DMS53 treated with DMSO at 0.1 percent for 48 hours (cell line): ENCODE measurements around the gene CNTNAP2.

Experiments used
- DNase-seq: peaks from one replicate; lab custom pipeline; 2025; ENCODE audit not compliant: unreplicated experiment; lab: John Stamatoyannopoulos, UW

The CNTNAP2 gene

DNA sequence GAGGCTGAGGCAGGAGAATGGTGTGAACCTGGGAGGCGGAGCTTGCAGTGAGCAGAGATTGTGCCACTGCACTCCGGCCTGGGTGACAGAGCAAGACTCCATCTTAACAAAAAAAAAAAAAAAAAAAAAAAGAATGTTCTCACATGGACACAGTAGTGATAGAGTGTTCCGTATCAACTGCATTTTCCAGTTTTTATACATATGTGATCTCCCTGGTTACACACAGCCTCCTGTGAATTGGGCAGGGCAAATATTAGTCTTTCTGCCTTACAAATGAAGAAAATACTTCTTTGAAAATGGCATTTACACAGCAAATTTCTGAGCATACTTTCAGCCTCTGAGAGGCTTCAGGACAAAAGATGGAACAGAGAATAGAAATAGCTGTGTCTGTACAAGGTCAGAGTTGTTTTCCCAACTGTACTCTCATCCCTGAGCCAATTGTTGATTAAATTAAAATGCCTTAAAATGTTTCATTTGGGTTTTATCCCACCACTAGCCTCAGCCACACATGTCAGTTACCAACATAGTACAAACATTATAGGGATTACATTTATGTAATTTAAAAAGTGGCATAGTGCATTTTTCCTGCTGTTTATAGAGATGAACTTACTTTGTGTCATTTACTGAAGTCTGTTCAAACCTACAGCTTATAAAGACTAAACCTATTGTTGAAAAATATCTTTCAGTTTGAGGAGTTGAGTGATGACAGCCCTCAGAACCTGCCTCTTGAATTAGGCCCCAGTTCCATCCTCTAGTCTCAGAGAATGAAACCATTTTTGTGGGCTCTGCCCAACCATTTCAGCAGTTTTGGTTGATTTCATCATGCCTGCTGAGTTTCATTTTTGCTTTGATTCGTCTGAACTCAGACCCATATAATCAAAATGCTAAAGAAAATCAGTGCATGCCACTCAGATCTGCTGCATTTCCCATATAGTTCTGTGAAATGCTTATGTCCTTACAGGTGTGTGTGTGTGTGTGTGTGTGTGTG is 1864.5 kb downstream of the CNTNAP2 start:
- DNase-seq: no peak

DNA sequence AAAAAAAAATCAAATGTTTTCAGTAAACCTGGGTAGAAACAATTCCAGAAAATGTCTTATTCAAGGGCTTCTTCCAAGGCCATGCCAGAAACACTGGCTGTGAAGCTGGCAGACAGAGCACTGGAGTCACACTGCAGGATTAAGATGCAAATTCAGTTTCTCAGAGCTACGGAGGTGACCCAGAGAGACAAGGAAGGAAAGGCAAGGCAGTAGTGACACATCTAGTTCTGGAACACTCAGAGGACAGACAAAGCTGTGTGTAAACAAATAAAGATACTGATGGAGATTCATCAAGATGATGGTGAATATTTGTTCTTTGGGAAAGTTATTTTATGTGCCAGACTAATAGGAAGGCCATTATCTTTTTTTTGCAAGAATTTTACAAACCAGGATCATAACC is 1865.7 kb downstream of the CNTNAP2 start:
- DNase-seq: no peak

DNA sequence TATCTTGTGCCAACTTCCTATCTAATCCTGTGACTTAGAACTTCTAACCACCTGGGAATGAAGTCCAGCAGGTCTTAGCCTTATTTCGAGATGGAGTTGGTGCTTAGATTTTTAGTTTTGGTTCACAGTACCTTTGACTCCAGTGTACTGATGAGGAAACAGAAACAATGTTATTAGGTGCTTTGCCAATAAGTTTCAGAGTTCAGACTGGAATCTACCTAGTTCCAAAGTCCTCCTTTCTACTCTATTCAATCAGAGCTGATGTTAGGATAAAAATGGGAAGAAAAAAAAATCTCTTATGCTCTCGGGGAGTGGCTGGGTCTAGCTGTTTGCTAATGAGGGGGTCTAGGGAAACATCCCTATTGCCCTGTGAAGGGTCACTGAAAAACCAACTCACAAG is 1867.7 kb downstream of the CNTNAP2 start:
- no peak for DNase-seq

DNA sequence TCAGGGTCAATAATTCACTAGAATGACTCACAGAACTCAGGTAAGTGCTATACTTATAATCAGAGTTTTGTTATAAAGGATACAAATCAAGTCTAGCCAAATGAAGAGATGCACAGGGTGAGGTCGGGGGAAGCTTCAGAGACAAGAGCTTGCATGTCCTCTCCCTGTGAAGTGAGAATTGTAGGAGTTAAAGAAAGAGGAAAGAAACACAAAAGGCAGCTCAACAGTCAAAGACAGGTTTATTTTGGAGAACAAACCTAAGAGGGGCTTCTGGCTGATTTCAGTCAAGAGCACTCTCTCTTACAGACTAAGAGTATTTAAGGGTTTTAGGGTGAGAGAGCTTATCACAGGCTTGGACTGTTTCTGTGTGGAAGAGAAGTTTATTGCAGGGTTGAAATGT is 1873.5 kb downstream of the CNTNAP2 start:
- DNase-seq: no peak

DNA sequence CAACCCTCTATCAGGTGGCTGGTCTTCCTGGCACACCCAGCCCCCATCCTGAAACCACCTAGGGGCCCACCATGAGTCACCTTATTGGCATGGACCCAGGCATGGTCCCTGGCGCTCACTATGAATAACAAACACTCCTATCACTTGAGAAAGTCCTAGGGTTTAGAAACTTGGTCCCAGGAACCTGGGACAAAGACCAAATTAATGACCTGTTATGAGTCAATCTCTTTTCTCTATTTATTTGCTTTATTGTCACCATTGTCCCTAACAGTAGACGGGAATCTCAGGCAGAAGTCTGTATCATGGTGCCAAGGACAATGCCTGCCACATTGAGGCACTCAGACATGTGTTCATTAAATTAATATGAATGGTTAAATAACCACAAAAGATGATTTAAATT is 1874.3 kb downstream of the CNTNAP2 start:
- no peak for DNase-seq

DNA sequence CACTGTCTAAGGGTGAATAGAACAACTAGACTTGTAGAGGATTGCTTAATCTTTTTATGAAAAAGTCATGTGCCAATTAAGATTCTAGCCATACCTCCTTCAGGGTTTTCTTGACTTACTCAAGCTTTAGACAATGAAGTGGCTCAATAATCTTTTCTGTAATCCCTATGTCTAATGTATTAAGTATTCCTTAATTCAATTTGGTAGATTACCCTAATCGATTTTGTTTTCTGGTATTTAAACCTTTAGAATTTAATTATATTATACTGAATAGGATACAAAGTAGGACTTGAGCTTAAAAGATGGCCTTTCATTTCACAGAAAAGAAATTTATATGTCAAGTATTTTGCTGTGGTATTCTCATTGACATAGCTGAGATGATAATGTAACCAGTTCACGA is 1876.1 kb downstream of the CNTNAP2 start:
- no peak for DNase-seq

DNA sequence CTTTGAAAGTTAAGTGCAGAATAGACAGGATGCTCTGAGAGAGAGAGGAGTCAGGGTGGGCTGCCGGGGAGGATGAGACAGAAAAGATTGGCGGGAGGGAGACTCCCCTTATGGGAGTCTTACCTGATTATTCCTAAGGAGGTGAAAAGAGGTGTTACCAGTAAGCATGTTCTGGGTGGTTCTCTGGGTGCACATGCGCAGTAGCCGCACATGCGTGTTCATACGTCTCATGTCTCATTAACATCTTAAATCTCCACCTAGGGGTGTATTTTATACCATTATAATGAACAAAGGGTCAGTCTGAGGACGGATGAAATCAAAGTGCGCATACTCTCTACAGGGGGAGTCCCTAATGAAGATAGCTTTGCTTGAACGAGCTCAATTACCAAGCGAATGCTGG is 1881.0 kb downstream of the CNTNAP2 start:
- no peak for DNase-seq

DNA sequence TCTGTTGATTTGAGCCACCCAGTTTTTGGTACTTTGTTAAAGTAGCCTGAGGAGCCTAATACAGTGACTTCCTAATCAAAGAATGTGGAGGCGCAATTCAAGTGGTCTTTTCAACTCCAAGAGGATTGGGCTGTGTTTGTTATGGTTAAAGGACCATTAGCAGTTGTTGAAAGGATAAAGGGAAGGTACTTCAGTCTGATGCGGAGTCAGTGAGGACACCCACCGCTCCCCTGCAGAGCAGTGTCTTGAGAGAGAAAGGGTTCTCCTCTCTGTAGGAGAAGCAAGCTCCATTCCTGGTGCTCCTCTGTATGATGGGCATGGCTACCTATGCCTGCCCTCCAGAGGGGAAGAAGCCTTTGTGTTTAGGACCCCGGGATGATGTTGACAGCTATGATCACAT is 1883.4 kb downstream of the CNTNAP2 start:
- DNase-seq: no peak

DNA sequence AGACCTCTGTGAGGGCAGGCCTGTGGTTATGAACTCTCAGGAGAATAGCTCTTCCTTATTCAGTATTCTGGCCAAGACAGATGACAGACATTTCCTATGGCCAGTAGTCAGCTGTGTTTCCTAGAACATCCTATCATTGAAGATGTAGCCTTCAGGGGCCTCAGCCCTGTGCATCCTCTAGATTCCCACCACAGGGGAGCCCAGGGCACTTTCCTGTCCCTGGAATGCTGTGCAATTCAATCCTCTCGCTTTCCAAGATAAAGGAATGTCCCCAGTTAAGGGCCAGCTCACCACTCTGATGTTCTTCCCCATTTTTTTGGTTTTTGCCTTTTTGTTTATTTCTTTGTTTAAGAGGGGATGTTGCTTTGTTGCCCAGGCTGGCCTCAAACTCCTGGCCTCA is 1895.2 kb downstream of the CNTNAP2 start:
- DNase-seq: no peak

DNA sequence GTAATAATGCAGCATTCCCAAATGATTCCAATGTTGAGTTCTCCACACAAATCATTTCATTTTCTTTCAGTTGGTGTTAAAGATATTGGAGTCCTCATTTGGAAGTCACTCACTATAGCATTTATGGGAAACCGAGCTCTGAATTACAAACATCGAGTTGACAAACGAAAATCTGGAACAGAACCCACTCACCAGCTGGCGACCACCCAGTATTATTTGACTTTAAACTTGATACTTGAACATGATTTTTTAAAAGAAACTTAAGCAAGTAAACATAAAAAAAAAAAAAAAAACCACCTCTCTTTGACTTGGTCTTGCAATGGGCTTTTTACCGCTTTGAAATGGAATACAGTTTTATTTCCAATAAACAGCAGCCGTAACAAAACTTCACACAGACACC is 1897.4 kb downstream of the CNTNAP2 start:
- no peak for DNase-seq

DNA sequence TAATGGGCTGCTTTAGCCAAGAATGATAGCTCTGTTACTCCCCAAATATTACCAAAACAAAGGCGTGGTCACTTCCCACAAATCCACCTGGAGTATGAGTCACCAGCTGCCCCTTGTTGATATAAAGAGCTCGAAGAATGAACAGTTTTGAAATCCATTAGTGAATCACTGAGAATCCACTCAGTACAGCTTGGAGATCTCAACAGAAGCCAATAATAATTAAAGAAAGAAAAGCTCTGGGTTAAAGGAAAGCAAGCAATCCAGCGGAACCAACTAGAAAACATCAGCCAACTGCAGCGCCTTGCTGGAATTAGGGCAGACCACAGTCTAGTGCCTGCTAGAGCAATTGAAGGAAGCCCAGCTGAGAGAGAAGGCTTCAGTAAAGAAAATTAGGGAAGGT is 1897.9 kb downstream of the CNTNAP2 start:
- DNase-seq: no peak

DNA sequence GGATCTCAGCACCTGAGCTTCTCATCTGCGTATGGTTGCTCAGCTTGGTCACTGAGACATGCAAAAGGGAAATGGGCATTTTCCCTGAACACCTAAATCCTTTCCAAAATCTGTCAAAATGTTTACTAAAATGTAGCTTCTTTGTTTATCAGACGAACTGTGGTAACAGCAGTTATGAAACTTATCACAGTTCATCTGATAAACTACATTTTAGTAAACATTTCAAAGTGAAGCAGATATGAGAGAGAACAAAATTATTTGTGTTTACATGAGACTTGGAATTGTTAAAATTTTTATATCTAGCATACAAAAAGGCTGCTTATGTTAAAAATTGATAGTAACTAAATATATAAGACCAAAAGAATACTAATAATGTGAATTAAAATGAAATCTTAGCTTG is 1900.5 kb downstream of the CNTNAP2 start:
- no peak for DNase-seq

DNA sequence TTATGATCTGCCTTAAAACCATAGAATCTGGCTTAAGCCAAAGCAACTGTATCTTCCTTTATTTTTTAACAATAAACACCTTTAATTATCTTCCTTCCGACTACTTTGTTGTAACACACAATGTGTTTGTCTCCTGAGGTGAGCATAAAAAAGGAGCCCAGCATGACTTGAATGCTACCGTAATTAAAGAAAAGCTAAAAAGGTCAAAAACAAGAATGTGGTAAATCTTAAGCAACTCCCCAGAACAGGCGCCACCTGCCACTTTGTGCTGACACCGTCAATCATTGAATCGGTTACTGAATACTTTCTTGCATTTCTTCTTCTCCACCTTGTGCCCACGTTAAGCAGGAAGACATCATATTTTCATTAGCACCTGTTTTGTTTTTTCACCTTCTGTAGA is 1904.1 kb downstream of the CNTNAP2 start:
- no peak for DNase-seq

DNA sequence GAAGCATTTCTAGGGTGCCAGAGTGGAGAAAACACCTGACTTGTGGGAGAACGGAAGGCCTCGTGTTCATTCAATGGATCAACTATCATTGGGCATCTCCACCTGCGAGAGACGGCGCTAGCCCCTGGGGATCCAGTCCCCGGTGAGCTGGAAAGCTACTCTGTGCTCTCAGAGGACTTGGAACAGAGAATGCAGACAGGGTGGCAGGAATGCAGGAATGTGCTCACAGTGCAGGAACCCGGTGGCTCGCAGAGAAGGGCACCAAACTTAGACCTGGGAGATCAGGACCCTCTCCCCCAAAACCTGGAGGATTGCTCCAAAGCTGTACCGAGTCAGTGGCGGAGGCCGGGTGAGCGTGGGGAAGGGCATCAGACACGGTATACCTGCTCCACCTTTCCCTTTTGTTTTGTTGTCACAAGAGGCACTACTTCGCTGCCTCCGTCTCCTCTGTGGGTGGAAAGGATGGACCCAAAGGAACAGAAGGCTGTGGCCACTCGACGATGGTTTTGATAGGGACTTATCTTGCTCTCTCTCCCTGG is 1905.0 kb downstream of the CNTNAP2 start:
- no peak for DNase-seq

DNA sequence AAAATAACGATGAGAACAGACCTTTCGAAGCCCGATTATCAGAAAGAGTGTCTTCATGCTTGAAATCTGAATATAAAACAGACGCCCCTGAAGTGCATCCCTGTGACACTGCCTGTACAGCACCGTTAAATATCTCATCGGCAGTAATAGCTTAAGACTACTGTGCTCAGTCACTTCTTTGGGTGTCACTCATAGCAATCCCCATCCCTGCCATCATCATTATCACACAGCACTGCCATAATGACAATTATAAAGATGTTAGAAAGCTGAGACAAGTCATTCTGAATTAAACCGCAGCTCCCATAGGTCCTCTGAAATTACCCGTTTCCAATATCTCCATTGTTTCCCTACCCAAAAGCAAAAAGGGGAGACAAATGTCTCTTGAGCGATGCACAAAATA is 1906.2 kb downstream of the CNTNAP2 start:
- DNase-seq: no peak

DNA sequence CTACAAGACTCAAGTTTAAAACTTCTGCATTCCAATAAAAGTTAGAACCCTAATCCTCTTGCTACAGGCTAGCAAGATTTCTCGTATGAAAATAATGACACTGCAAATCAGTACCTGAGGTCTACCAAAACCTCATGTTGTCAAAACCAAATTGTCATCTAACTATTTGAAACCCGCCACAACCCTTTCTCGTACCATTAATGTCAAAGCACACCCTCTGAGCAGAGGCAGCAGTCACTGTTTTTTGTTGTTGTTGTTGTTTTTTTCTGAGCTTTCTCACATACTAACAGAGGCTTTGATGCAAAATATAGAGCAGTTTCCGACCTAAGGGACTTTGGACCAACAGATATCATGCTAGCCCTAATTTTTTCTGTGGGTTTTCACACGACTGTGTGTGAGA is 1910.1 kb downstream of the CNTNAP2 start:
- no peak for DNase-seq

DNA sequence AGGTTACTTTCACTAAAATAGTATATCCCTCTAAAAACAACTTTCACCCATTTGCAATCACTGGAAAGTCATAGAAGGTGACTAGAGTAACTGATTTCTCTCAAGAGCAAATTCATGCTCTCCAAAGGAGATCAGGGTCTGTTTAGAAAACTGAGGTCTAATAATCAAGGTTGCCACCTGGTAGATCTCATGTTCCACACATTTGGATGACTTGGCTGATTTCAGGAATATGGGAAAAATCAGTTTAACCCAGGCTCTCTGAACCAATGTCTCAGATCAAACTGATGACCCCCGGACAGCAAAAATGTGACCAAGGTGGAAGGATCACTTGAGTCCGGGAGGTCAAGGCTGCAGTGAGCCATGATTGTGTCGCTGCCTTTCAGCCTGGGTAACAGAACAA is 1911.6 kb downstream of the CNTNAP2 start:
- DNase-seq: no peak

DNA sequence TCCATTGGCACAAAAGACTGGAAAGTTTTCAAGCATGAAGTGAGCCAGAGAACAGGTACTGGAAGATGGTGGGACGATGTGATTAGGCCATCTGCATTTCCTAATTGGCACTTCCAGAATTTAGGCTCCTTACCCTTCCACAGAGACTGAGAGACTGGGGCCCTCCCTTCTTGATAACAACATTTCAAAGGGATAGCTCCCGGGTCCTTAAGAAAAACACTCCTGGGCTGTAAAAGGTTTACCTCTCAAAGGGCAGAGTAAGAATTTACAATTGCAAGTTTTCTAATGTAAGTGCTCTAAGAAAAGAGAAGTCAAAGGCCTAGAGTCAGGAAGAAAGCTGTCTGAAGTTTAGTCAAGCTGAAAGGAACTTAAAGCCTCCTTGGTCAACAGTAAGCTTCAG is 1914.4 kb downstream of the CNTNAP2 start:
- no peak for DNase-seq

DNA sequence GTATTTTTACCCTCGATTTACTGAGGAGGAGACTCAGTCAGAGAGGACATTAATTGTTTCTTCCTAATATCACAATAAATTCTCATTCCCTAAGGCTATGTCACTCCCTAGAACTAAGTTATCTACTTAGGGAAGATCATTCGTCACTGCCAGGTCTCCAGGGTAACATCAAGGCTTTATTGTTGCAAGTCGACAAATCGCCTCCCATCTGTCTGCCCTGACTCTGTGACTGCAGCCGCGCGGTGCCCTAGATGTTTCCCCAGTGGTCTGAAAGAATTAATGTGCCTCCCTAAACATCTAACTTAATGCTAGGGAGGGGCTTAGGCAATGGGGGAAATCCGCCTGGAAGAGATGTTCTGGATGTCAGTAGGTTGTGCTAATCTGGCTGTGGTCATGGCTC is 1915.2 kb downstream of the CNTNAP2 start:
- DNase-seq: no peak

DNA sequence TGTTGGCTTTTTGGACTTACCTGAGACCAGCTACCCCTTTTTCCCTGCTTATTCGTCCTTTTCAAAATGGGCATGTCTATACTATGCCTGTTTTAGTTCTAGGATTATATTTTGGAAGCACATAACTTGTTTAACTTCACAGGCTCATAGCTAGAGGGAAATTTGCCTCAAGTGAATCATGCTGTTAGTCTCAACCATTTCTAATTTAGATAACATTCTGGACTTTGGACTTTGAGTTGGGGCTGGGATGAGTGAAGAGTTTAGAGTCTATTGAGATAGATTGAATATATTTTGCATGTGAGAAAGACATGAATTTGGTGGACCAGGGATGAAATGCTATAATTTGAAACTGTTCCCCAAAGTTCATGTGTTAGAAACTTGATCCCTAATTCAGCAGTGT is 1919.3 kb downstream of the CNTNAP2 start:
- no peak for DNase-seq

DNA sequence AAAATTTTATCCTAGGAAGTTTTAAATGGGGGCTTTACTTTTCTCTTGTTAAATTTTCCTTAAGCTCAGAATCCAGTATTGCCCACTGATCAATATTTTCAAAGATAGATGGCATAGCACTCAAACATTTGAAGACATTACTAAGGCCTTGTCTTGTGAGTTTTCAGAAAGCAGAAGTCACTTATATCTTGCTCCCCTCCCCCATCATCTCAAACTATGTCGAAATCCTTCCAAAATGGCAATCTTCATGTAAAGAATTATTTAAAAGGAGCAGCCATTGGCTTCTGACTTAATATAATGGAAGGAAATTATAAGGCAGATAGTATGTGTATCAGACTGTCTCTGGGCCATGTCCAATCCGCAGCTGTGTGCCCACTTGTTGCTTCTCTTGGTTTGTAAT is 1920.4 kb downstream of the CNTNAP2 start:
- no peak for DNase-seq

DNA sequence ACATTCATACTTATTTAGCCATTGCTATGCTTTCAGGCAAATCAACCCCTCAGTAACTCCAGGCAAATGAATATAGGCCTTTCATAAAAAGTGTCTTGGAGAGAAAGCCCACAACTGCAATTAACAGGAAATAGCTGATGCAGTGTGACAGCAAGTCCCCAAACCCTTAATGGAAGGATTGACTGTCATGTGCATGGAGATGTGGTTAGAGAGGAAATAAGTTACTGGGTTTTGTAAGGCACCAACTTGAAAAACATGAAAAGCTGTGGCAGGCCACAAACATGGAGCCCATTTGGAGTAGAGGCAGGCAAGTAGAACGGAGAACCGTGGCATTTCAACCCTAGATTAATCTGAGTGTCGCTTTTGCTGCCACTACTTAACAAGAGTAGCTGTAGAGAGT is 1924.6 kb downstream of the CNTNAP2 start:
- DNase-seq: no peak
